ENCODE results near the gene SH3D21. TPM values are rescaled to one million over a fixed set of nuclear protein-coding genes. Genes with fewer than 3 reads are reported as not detected.

SH3D21 gene
- total and polyA plus RNA-seq, 10 of the 15 experiments (the other 5 are each of a cell fraction or from before 2014, with no cell fraction given), result 0.06 to 5.9 (median 2.4) TPM

DNA sequence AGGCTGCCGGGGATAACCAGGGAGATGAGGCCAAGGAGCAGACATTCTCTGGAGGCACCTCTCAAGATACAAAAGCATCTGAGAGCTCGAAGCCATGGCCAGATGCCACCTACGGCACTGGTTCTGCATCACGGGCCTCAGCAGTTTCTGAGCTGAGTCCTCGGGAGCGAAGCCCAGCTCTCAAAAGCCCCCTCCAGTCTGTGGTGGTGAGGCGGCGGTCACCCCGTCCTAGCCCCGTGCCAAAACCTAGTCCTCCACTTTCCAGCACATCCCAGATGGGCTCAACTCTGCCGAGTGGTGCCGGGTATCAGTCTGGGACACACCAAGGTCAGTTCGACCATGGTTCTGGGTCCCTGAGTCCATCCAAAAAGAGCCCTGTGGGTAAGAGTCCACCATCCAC is 19.4 kb upstream of the SH3D21 start:
- Histone ChIP-seq H3K27me3 (replicated peaks in 1 of 2; ENCODE audit: control insufficient read depth in 2 of 2, insufficient read depth in 2 of 2, low read length in 1 of 2) (no peaks in the 10 kb centered on the region), H2AFZ (ENCODE audit: control insufficient read depth, low read depth, low read length) (no peak overlapping the region), H3K9ac (ENCODE audit: control insufficient read depth, insufficient read depth, low read length) (no peak overlapping the region), H3K4me1 (ENCODE audit: control insufficient read depth, insufficient read depth, low read length) (no peaks in the 10 kb centered on the region; the same call in 1 of the 2 replicates), H3K79me2 (ENCODE audit: control insufficient read depth, insufficient read depth, low read length) (peaks cover 5% of the 10 kb centered on the region), H3K9me3 (replicated peaks; ENCODE audit: control insufficient read depth, insufficient read depth, low read length) (no peaks in the 10 kb centered on the region), H3K4me3 (no peak overlapping the region), H3K4me2 (ENCODE audit: control insufficient read depth, insufficient read depth) (no peak overlapping the region), H4K20me1 (ENCODE audit: control insufficient read depth, insufficient read depth) (0 out of 2 replicates have a peak, but pooled peaks cover 3% of the 10 kb centered on the region), H3K36me3 (ENCODE audit: control insufficient read depth in 2 of 2, insufficient read depth in 2 of 2, low read length in 1 of 2) (peaks cover 31 to 49% of the 10 kb centered on the region in 2 experiments), H3K27ac (ENCODE audit: control insufficient read depth, insufficient read depth) (no peak overlapping the region)
- FAIRE-seq (no peak), ATAC-seq (no peak), DNase-seq (ENCODE audit: low read depth, low spot score) (no peak)
- no peak for TF ChIP-seq IKZF1 (conservative IDR thresholded peaks at IDR 0.05)
- TF ChIP-seq CEBPB (IDR thresholded peaks at IDR 0.05; ENCODE audit: borderline replicate concordance in 1 of 2, low read depth in 2 of 2, low read length in 2 of 2), result no peak
- TF ChIP-seq FOS (IDR thresholded peaks at IDR 0.05; ENCODE audit: borderline replicate concordance, extremely low read depth, insufficient read length), result no peak
- ChIA-PET RAD21 (ENCODE audit: unreplicated experiment) (interaction anchor here (1.2 to 2.3 kb wide), 4 partner anchors 56 to 137 kb away, joined by 3 to 12 read pairs (median 4); partner anchors contain the start of gene TRAPPC3), POLR2A (interaction anchor here (0.9 to 2.1 kb wide), 3 partner anchors 20 to 137 kb away, joined by 3 to 8 read pairs (median 4); partner anchors contain the start of genes SH3D21 and TRAPPC3), SMC1A (ENCODE audit: uncharacterized antibody, unreplicated experiment) (interaction anchor here (1.0 to 5.5 kb wide), 9 partner anchors 11 to 187 kb away, joined by 3 to 69 read pairs (median 4); partner anchors contain the start of genes SH3D21 and TRAPPC3), CTCF (interaction anchor here (0.7 to 3.8 kb wide), 12 partner anchors 7 to 153 kb away, joined by 3 to 89 read pairs (median 6); partner anchors contain the start of genes SH3D21 and TRAPPC3)
- TSS peak; percentile 56 for BruUV-seq (replicated peaks)
- intact Hi-C loops (cut with micrococcal nuclease; ENCODE audit: unreplicated experiment), result loop anchor here (2.0 to 5.0 kb wide), 2 partner anchors 100 to 188 kb away; no protein-coding TSS in a partner anchor
- in situ Hi-C loops (cut with MboI), result loop anchor here (5.0 to 10.0 kb wide), 2 partner anchors 135 to 182 kb away; no protein-coding TSS in a partner anchor
- 100% methylated on average over 13 of the region's 13 CpGs for WGBS (ENCODE audit: insufficient coverage, insufficient replicate concordance, low lambda C conversion rate, missing lambda C conversion rate)

DNA sequence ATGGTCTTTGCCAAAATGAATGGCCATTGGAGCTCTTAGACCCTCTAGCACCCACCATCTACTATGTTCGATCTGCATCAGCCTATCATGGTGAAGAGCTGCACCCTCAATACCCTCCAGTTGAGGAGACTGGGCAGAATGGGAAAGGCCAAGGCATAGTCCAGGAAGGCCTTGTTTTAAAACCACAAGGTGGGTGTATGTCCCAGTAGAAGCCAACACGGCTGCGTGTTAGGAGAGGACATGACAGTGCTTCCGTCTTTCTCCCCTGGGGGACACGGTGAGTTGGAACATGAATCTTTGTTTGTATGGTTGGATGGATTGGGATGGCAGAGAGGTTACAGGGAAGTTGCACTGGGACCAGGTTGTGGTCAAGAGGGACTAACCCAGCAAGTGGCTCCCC is 18.6 kb upstream of the SH3D21 start:
- WGBS (ENCODE audit: insufficient coverage, insufficient replicate concordance, low lambda C conversion rate, missing lambda C conversion rate), result 98% methylated on average over 5 of the region's 5 CpGs
- SMC1A ChIA-PET (ENCODE audit: uncharacterized antibody, unreplicated experiment), result interaction anchor here (0.9 to 5.5 kb wide), 6 partner anchors 10 to 137 kb away, joined by 3 to 69 read pairs (median 4); partner anchors contain the start of gene TRAPPC3
- Histone ChIP-seq H2AFZ (ENCODE audit: control insufficient read depth, low read depth, low read length) (no peak overlapping the region), H3K4me3 (no peak overlapping the region), H4K20me1 (ENCODE audit: control insufficient read depth, insufficient read depth) (0 out of 2 replicates have a peak, but pooled peaks cover 3% of the 10 kb centered on the region), H3K36me3 (ENCODE audit: control insufficient read depth in 2 of 2, insufficient read depth in 2 of 2, low read length in 1 of 2) (peaks cover 31 to 48% of the 10 kb centered on the region in 2 experiments), H3K27ac (ENCODE audit: control insufficient read depth, insufficient read depth) (no peak overlapping the region), H3K4me2 (ENCODE audit: control insufficient read depth, insufficient read depth) (no peak overlapping the region), H3K9me3 (replicated peaks; ENCODE audit: control insufficient read depth, insufficient read depth, low read length) (no peaks in the 10 kb centered on the region), H3K4me1 (ENCODE audit: control insufficient read depth, insufficient read depth, low read length) (no peaks in the 10 kb centered on the region; the same call in 1 of the 2 replicates), H3K9ac (ENCODE audit: control insufficient read depth, insufficient read depth, low read length) (no peak overlapping the region), H3K27me3 (replicated peaks in 1 of 2; ENCODE audit: control insufficient read depth in 2 of 2, insufficient read depth in 2 of 2, low read length in 1 of 2) (no peaks in the 10 kb centered on the region), H3K79me2 (ENCODE audit: control insufficient read depth, insufficient read depth, low read length) (peaks cover 5% of the 10 kb centered on the region)
- in situ Hi-C loops (cut with MboI) (loop anchor here (5.0 to 10.0 kb wide), 2 partner anchors 135 to 183 kb away; no protein-coding TSS in a partner anchor), intact Hi-C loops (cut with micrococcal nuclease; ENCODE audit: unreplicated experiment) (loop anchor here (2.0 to 5.0 kb wide), 2 partner anchors 100 to 189 kb away; no protein-coding TSS in a partner anchor)
- no peak for DNase-seq (ENCODE audit: low read depth, low spot score)
- RAD21 ChIA-PET (ENCODE audit: unreplicated experiment), result interaction anchor here (0.6 to 2.3 kb wide), 3 partner anchors 99 to 138 kb away, joined by 3 to 12 read pairs (median 3); partner anchors contain the start of gene TRAPPC3
- BruUV-seq (replicated peaks), result no TSS peak
- no peak for ATAC-seq
- POLR2A ChIA-PET, result interaction anchor here (0.9 to 1.4 kb wide), 2 partner anchors 65 to 127 kb away, joined by 3 read pairs; no protein-coding TSS in a partner anchor
- CTCF ChIA-PET, result interaction anchor here (0.7 to 3.8 kb wide), 6 partner anchors 13 to 153 kb away, joined by 3 to 89 read pairs (median 8); partner anchors contain the start of genes SH3D21 and TRAPPC3
- TF ChIP-seq BCL11A (IDR thresholded peaks at IDR 0.05; ENCODE audit: low read depth, low read length), result no peak
- no peak for TF ChIP-seq CHD1 (IDR thresholded peaks at IDR 0.05; ENCODE audit: low read depth, low read length)
- TF ChIP-seq, protein P1, sequence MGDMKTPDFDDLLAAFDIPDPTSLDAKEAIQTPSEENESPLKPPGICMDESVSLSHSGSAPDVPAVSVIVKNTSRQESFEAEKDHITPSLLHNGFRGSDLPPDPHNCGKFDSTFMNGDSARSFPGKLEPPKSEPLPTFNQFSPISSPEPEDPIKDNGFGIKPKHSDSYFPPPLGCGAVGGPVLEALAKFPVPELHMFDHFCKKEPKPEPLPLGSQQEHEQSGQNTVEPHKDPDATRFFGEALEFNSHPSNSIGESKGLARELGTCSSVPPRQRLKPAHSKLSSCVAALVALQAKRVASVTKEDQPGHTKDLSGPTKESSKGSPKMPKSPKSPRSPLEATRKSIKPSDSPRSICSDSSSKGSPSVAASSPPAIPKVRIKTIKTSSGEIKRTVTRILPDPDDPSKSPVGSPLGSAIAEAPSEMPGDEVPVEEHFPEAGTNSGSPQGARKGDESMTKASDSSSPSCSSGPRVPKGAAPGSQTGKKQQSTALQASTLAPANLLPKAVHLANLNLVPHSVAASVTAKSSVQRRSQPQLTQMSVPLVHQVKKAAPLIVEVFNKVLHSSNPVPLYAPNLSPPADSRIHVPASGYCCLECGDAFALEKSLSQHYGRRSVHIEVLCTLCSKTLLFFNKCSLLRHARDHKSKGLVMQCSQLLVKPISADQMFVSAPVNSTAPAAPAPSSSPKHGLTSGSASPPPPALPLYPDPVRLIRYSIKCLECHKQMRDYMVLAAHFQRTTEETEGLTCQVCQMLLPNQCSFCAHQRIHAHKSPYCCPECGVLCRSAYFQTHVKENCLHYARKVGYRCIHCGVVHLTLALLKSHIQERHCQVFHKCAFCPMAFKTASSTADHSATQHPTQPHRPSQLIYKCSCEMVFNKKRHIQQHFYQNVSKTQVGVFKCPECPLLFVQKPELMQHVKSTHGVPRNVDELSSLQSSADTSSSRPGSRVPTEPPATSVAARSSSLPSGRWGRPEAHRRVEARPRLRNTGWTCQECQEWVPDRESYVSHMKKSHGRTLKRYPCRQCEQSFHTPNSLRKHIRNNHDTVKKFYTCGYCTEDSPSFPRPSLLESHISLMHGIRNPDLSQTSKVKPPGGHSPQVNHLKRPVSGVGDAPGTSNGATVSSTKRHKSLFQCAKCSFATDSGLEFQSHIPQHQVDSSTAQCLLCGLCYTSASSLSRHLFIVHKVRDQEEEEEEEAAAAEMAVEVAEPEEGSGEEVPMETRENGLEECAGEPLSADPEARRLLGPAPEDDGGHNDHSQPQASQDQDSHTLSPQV (IDR thresholded peaks at IDR 0.05), result no peak
- TF ChIP-seq, protein P2, sequence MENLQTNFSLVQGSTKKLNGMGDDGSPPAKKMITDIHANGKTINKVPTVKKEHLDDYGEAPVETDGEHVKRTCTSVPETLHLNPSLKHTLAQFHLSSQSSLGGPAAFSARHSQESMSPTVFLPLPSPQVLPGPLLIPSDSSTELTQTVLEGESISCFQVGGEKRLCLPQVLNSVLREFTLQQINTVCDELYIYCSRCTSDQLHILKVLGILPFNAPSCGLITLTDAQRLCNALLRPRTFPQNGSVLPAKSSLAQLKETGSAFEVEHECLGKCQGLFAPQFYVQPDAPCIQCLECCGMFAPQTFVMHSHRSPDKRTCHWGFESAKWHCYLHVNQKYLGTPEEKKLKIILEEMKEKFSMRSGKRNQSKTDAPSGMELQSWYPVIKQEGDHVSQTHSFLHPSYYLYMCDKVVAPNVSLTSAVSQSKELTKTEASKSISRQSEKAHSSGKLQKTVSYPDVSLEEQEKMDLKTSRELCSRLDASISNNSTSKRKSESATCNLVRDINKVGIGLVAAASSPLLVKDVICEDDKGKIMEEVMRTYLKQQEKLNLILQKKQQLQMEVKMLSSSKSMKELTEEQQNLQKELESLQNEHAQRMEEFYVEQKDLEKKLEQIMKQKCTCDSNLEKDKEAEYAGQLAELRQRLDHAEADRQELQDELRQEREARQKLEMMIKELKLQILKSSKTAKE (IDR thresholded peaks at IDR 0.05; ENCODE audit: low read depth, poor library complexity, severe bottlenecking), result no peak
- no peak for TF ChIP-seq RELA (IDR thresholded peaks at IDR 0.05; ENCODE audit: borderline replicate concordance, partially characterized antibody)
- no peak for FAIRE-seq
